ENCODE measurements around the gene MAPK10.

Gene MAPK10

DNA sequence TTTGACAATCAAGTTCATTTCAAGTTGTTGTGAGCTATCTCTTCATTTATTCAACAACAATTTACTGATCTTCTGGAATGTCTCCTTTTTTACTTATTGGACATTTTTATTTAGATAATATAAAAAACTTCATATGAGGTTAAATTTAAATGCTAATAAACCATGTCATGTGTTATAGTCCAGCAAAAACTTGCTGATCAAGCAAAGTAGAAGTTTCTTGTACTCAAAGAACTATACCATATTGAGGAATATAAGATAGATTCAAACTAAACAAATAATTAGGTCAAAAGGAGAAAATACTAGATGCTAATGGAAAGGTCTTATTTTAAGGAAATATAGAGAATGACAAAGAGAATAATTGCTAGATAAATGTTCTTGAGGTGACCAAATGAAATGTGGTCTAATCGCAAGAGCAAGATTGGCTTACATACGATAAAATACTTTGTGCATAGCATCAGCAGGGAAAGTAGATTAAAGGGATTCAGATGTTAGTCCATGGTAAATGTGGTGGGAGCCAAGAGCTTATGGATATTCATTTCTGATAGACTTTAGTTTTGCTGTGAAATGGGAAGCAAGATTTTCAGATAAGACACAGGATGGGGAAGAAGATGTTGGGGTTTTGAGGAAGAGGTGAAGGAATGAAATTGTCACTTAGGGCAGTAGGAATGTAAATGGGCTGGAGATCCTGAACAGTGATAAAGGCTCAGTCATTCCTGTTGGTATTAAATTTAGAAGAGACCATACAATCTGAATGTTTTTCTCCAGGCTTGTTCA, 229.5 kb downstream of the MAPK10 start:
- H3K9me3 ChIP-seq (ENCODE audit: control insufficient read depth, insufficient read depth, low read length), result no peaks in the 10 kb centered on the region
- H3K9me2 ChIP-seq (replicated peaks; ENCODE audit: control insufficient read depth, low read length), result no peaks in the 10 kb centered on the region
- H4K20me1 ChIP-seq (ENCODE audit: control insufficient read depth, insufficient read depth, low read depth, low read length), result no peaks in the 10 kb centered on the region
- H3F3A ChIP-seq (ENCODE audit: control insufficient read depth, insufficient read depth), result no peaks in the 10 kb centered on the region
- H3K4me3 ChIP-seq (ENCODE audit: low read length), result no peak overlapping the region
- H3K36me3 ChIP-seq (ENCODE audit: control insufficient read depth, low read length), result no peaks in the 10 kb centered on the region; the same call in 1 of the 2 replicates
- TF ChIP-seq EZH2phosphoT487 (IDR thresholded peaks at IDR 0.05; ENCODE audit: borderline replicate concordance, low read length), result no peak
- TF ChIP-seq, protein P1, sequence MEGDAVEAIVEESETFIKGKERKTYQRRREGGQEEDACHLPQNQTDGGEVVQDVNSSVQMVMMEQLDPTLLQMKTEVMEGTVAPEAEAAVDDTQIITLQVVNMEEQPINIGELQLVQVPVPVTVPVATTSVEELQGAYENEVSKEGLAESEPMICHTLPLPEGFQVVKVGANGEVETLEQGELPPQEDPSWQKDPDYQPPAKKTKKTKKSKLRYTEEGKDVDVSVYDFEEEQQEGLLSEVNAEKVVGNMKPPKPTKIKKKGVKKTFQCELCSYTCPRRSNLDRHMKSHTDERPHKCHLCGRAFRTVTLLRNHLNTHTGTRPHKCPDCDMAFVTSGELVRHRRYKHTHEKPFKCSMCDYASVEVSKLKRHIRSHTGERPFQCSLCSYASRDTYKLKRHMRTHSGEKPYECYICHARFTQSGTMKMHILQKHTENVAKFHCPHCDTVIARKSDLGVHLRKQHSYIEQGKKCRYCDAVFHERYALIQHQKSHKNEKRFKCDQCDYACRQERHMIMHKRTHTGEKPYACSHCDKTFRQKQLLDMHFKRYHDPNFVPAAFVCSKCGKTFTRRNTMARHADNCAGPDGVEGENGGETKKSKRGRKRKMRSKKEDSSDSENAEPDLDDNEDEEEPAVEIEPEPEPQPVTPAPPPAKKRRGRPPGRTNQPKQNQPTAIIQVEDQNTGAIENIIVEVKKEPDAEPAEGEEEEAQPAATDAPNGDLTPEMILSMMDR (IDR thresholded peaks at IDR 0.05; ENCODE audit: low read depth, low read length, poor library complexity, severe bottlenecking), result no peak
- H3K4me1 ChIP-seq (ENCODE audit: control insufficient read depth, low read length), result peaks cover 5% of the 10 kb centered on the region; the same call in 1 of the 2 replicates
- no peak overlapping the region for H3K27ac ChIP-seq (ENCODE audit: low read depth, low read length)
- no peak overlapping the region for H3K4me2 ChIP-seq (ENCODE audit: low read length)
- no peaks in the 10 kb centered on the region for H3K79me2 ChIP-seq (ENCODE audit: control insufficient read depth, low read length)
- H3K27me3 ChIP-seq (ENCODE audit: control insufficient read depth, low read length), result no peaks in the 10 kb centered on the region

DNA sequence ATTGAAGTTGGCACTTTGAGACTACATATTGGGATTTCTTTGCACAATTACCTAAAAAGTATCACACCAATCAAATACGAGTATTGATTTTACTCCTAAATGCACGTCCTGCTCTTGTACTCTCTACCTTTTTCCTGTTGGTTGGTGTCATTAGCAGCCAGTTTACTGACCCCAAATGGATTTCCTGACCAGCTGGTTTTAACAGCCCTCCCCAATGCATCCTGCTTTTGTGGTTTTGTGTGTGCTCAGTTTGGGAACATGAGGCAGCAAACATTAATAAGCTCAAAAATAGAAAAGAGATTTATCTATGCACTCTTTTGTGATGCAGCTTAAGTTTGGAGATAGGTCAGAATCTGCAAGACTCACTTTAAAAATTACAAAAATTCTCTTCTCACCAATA, 230.3 kb downstream of the MAPK10 start:
- H3K4me3 ChIP-seq (ENCODE audit: low read length), result no peak overlapping the region
- H4K20me1 ChIP-seq (ENCODE audit: control insufficient read depth, insufficient read depth, low read depth, low read length), result no peaks in the 10 kb centered on the region
- H3K36me3 ChIP-seq (ENCODE audit: control insufficient read depth, low read length), result no peaks in the 10 kb centered on the region; the same call in 1 of the 2 replicates
- no peaks in the 10 kb centered on the region for H3K79me2 ChIP-seq (ENCODE audit: control insufficient read depth, low read length)
- H3K9me3 ChIP-seq (ENCODE audit: control insufficient read depth, insufficient read depth, low read length), result no peaks in the 10 kb centered on the region
- peaks cover 5% of the 10 kb centered on the region; the same call in 1 of the 2 replicates for H3K4me1 ChIP-seq (ENCODE audit: control insufficient read depth, low read length)
- no peak overlapping the region for H3K4me2 ChIP-seq (ENCODE audit: low read length)
- TF ChIP-seq, protein P1 (IDR thresholded peaks at IDR 0.05; ENCODE audit: low read depth, low read length, poor library complexity, severe bottlenecking), result no peak
- TF ChIP-seq EZH2phosphoT487 (IDR thresholded peaks at IDR 0.05; ENCODE audit: borderline replicate concordance, low read length), result no peak
- H3K27ac ChIP-seq (ENCODE audit: low read depth, low read length), result no peak overlapping the region
- no peaks in the 10 kb centered on the region for H3K9me2 ChIP-seq (replicated peaks; ENCODE audit: control insufficient read depth, low read length)
- H3F3A ChIP-seq (ENCODE audit: control insufficient read depth, insufficient read depth), result no peaks in the 10 kb centered on the region
- H3K27me3 ChIP-seq (ENCODE audit: control insufficient read depth, low read length), result no peaks in the 10 kb centered on the region

DNA sequence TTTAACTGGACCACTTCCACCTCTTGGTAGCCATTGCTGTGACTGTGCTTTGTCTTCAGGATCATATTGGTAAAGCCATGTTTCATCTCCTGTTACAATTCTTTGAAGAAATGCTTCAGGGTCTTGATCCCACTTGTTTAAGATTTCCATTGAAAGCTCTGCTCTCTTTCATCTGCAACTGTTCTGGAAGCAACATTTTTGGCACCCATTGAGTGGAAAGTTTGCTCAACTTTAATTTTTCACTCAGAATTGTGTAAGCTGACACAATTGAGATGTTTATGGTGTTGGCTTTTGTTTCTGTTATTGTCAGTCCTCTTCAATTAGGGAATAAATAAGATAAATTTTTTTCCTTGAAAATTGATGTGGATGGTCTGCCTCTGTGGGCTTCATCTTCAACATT, 237.4 kb downstream of the MAPK10 start:
- no peaks in the 10 kb centered on the region for H3F3A ChIP-seq (ENCODE audit: control insufficient read depth, insufficient read depth)
- no peak for TF ChIP-seq EZH2phosphoT487 (IDR thresholded peaks at IDR 0.05; ENCODE audit: borderline replicate concordance, low read length)
- TF ChIP-seq, protein P1 (IDR thresholded peaks at IDR 0.05; ENCODE audit: low read depth, low read length, poor library complexity, severe bottlenecking), result no peak
- no peaks in the 10 kb centered on the region for H3K27me3 ChIP-seq (ENCODE audit: control insufficient read depth, low read length)
- H3K4me3 ChIP-seq (ENCODE audit: low read length), result no peak overlapping the region
- H3K9me3 ChIP-seq (ENCODE audit: control insufficient read depth, insufficient read depth, low read length), result no peaks in the 10 kb centered on the region
- no peaks in the 10 kb centered on the region for H4K20me1 ChIP-seq (ENCODE audit: control insufficient read depth, insufficient read depth, low read depth, low read length)
- H3K79me2 ChIP-seq (ENCODE audit: control insufficient read depth, low read length), result no peaks in the 10 kb centered on the region
- no peaks in the 10 kb centered on the region; the same call in 1 of the 2 replicates for H3K36me3 ChIP-seq (ENCODE audit: control insufficient read depth, low read length)
- H3K27ac ChIP-seq (ENCODE audit: low read depth, low read length), result no peak overlapping the region
- H3K4me2 ChIP-seq (ENCODE audit: low read length), result no peak overlapping the region
- no peaks in the 10 kb centered on the region for H3K4me1 ChIP-seq (ENCODE audit: control insufficient read depth, low read length)
- H3K9me2 ChIP-seq (replicated peaks; ENCODE audit: control insufficient read depth, low read length), result no peaks in the 10 kb centered on the region
